Glutamatergic neuron (in vitro differentiated cells): Measurements from ENCODE around the gene HDAC10. TPM values are rescaled to one million over a fixed set of nuclear protein-coding genes. Genes with fewer than 3 reads are reported as not detected.

Source experiments
- DNase-seq: peaks from one replicate; pipeline ENCODE4 v3.0.0; 2022
- H3K27ac Mint-ChIP-seq: one replicate; pipeline ENCODE4 v1.8.0; 2020; ENCODE audit warnings: mild to moderate bottlenecking, mixed read lengths, inconsistent platforms; ENCODE audit not compliant: unreplicated experiment
- H3K27me3 Mint-ChIP-seq: one replicate; pipeline ENCODE4 v1.8.0; 2020; ENCODE audit warnings: mild to moderate bottlenecking, moderate library complexity, mixed read lengths, inconsistent platforms; ENCODE audit not compliant: unreplicated experiment
- H3K36me3 Mint-ChIP-seq: one replicate; pipeline ENCODE4 v1.8.0; 2020; ENCODE audit warnings: mild to moderate bottlenecking, mixed read lengths, inconsistent platforms; ENCODE audit not compliant: unreplicated experiment
- H3K4me1 Mint-ChIP-seq: one replicate; pipeline ENCODE4 v1.8.0; 2020; ENCODE audit warnings: mild to moderate bottlenecking, low read depth, mixed read lengths, inconsistent platforms; ENCODE audit not compliant: unreplicated experiment
- H3K4me3 Mint-ChIP-seq: one replicate; pipeline ENCODE4 v1.8.0; 2020; ENCODE audit warnings: mild to moderate bottlenecking, mixed read lengths, inconsistent platforms; ENCODE audit not compliant: unreplicated experiment
- H3K9me3 Mint-ChIP-seq: one replicate; pipeline ENCODE4 v1.8.0; 2020; ENCODE audit warnings: mild to moderate bottlenecking, moderate library complexity, mixed read lengths, inconsistent platforms; ENCODE audit not compliant: unreplicated experiment
- total RNA-seq: library from RNA; stranded (reverse); fragmentation: NEBNext Ultra II Directional; extraction: Animal tissue kit (Norgen Biotek cat#: 25700); gene quantifications from one replicate; pipeline ENCODE4 v1.2.1, GENCODE V29; 2021; ENCODE audit not compliant: unreplicated experiment
- TF ChIP-seq, protein P1 (sequence below): fragments of 200-600 bp; sonication (generic); IDR thresholded peaks from one replicate; pipeline ENCODE4 v1.5.0; 2021; ENCODE audit not compliant: partially characterized antibody, unreplicated experiment

HDAC10 gene
- total RNA-seq, 1 donor from 2014 or later, result 88.2 TPM

DNA sequence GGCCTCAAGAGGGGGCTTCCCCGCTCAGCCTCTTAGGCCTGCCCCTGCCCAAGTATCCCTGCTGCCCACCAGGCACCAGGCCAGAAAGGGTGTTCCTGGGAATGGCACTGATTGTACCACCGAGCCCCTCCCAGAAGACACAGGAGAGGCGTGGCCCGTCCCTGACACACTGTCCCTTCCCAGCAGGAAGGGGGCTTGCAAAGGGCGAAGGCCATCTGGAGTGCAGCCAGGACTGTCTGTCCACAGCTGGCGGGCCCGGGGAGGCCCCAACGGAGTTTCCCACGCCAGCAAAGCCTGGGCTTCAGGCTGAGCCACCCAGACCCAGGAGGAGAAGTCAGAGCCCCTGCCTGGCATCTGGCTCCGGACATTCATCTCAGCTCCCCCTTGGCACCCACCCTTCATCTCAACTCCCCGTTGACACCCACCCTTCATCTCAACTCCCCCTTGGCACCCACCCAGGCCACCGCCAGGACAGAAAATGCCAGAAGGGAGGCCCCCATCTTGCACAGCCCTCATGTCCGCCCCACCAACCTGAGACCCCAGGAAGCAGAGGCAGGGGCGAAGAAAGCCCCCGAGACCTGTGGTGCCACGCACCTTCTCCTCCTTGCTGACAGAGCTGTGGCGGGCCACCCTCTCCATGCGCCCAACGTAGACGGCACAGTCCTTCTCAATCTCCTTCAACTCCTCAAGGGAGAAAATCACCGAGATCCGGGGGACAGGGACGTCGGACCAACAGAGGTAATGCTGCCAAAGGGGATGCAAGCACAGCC, 25.7 kb downstream of the HDAC10 start:
- peaks cover 11% of the 10 kb centered on the region for H3K27me3 Mint-ChIP-seq
- no peaks in the 10 kb centered on the region for H3K36me3 Mint-ChIP-seq
- H3K27ac Mint-ChIP-seq, result no peak overlapping the region
- no peak overlapping the region for H3K4me3 Mint-ChIP-seq
- peaks cover 15% of the 10 kb centered on the region for H3K9me3 Mint-ChIP-seq
- TF ChIP-seq, protein P1, sequence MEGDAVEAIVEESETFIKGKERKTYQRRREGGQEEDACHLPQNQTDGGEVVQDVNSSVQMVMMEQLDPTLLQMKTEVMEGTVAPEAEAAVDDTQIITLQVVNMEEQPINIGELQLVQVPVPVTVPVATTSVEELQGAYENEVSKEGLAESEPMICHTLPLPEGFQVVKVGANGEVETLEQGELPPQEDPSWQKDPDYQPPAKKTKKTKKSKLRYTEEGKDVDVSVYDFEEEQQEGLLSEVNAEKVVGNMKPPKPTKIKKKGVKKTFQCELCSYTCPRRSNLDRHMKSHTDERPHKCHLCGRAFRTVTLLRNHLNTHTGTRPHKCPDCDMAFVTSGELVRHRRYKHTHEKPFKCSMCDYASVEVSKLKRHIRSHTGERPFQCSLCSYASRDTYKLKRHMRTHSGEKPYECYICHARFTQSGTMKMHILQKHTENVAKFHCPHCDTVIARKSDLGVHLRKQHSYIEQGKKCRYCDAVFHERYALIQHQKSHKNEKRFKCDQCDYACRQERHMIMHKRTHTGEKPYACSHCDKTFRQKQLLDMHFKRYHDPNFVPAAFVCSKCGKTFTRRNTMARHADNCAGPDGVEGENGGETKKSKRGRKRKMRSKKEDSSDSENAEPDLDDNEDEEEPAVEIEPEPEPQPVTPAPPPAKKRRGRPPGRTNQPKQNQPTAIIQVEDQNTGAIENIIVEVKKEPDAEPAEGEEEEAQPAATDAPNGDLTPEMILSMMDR, result no peak
- peaks cover 1% of the 10 kb centered on the region for H3K4me1 Mint-ChIP-seq
- DNase-seq, result peak; percentile 30

DNA sequence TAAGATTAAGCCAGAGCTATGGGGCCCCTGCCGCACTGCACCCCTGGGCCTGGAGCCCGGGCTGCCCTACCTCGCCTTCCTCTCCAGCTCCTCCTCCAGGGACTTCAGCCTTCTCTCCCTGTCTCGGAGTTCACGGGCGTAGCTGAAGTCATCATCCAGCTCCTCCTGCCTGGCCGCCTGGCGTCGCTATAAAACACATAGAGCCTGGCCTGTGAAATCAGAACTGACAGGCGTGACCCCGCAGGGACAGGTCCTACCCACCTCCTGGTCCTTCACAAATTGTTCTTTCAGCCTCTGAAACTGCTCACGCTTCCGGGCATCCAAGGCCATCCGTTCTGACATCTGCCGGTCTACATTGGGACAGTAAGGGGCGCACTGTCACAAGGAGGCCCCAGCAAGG, 27.0 kb downstream of the HDAC10 start:
- H3K27ac Mint-ChIP-seq, result no peak overlapping the region

DNA sequence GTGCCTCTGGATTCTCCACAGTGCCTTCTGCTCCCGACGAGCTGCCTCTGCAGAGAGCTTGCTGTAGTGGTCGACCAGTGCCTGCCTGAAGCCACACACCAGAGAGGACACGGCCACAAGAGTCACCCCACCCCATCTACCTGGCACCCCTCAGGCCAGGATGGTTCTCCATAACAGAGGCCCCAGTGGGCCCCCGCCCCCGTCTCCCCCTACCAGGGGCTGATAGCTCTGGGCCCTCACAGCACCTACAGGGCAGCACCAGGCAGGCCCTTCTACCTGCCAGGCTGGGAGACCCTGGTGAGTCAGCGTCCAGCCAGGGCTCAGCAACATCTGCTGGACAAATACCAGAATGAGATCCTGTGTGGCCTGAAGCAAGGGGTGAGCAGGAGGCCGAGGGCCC, 28.6 kb downstream of the HDAC10 start:
- H3K27me3 Mint-ChIP-seq, result peaks cover 11% of the 10 kb centered on the region
- H3K9me3 Mint-ChIP-seq, result peaks cover 15% of the 10 kb centered on the region
- no peak for DNase-seq
- TF ChIP-seq, protein P1, result no peak
- no peak overlapping the region for H3K27ac Mint-ChIP-seq
- H3K4me3 Mint-ChIP-seq, result no peak overlapping the region
- H3K4me1 Mint-ChIP-seq, result no peaks in the 10 kb centered on the region
- no peaks in the 10 kb centered on the region for H3K36me3 Mint-ChIP-seq

More for the DNA sequence above, 27.0 kb downstream of the HDAC10 start:
- peaks cover 15% of the 10 kb centered on the region for H3K9me3 Mint-ChIP-seq
- TF ChIP-seq, protein P1, result no peak
- H3K27me3 Mint-ChIP-seq, result peaks cover 11% of the 10 kb centered on the region
- H3K4me1 Mint-ChIP-seq, result peaks cover 1% of the 10 kb centered on the region
- no peak overlapping the region for H3K4me3 Mint-ChIP-seq
- H3K36me3 Mint-ChIP-seq, result no peaks in the 10 kb centered on the region
- DNase-seq, result peak; percentile 28

DNA sequence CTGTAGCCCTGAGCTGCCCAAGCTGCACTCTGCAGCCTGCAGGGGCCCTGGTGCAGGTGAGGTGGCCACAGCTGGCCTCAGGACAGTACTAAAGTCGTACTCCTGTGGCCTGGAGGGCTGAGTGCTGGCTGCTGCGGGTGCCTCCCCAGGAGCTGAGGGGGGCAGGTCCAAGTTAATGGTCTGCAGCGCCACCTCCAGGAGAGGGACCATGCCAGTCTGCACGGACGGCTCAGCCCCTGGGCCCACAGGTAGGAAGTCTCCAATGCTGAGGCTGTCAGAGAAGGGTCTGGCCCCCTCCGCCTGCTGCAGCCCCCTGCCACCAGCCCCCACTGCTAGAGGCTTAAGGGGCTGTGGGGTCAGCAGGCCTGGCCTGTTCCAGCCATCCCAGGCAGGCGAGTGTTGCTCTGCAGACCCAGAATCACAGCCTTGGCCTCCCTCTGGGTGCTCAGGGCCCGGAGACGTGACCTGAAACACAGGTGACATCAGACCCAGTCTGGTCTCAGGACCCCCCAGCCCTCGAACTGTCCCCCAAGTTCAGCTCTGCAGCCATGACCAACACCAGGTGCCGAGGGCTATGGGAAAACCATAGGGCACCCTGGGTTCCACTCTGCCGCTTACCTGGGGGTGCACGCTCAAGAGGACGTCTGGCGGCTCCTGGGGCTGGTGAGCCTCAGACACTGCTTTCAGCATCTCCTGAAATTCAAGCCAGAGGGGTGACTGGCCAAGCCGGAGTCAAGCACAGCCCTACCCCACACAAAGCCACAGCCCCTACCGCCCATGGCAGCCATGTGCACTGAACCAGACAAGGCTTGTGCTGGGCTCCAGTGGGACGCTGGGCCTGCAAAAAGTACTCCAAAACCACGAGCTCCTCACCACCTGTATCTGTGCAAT, 29.4 kb downstream of the HDAC10 start:
- peaks cover 10% of the 10 kb centered on the region for H3K27me3 Mint-ChIP-seq
- no peaks in the 10 kb centered on the region for H3K36me3 Mint-ChIP-seq
- DNase-seq, result peak; percentile 18
- TF ChIP-seq, protein P1, result no peak
- H3K9me3 Mint-ChIP-seq, result peaks cover 17% of the 10 kb centered on the region
- H3K4me3 Mint-ChIP-seq, result no peak overlapping the region
- H3K4me1 Mint-ChIP-seq, result no peaks in the 10 kb centered on the region
- no peak overlapping the region for H3K27ac Mint-ChIP-seq
